Heart left ventricle (tissue), 16 donors: ENCODE results near the gene TMEM43. TPM values are rescaled to one million over a fixed set of nuclear protein-coding genes. Genes with fewer than 3 reads are reported as not detected.

ENCODE experiments used
- ATAC-seq, 4 donors: fragments of 200-7000 bp; cut with Tn5 transposase; one replicate each; pipeline ENCODE4 v1.9.1; 2020 to 2022; ENCODE audit warnings: moderate library complexity in 4 of 4, mild to moderate bottlenecking in 3 of 4, moderate number of reproducible peaks in 1 of 4
- DNase-seq, 5 donors: peaks; one replicate each; pipeline ENCODE4 v3.0.0-alpha.2; 2020
- H3K27ac ChIP-seq, 12 donors: fragments of 200-600 bp; sonication (generic) in 4 of 12; one replicate each; pipeline versions ENCODE4 v1.5.0 to v1.8.0; 2016 to 2022; ENCODE audit warnings: mild to moderate bottlenecking in 2 of 12
- H3K27me3 ChIP-seq, 9 donors: fragments of 200-600 bp; sonication (generic) in 2 of 9; one replicate each; pipeline versions ENCODE4 v1.5.1 to v1.8.0; 2016 to 2022; ENCODE audit warnings: mild to moderate bottlenecking in 3 of 9
- H3K36me3 ChIP-seq, 9 donors: fragments of 200-600 bp; sonication (generic) in 2 of 9; one replicate each; pipeline versions ENCODE4 v1.5.0 to v1.8.0; 2018 to 2022; ENCODE audit warnings: mild to moderate bottlenecking in 2 of 9
- H3K4me1 ChIP-seq, 12 donors: fragments of 200-600 bp; sonication (generic) in 4 of 12; one replicate each; pipeline versions ENCODE4 v1.5.0 to v1.8.0; 2016 to 2022; ENCODE audit warnings: mild to moderate bottlenecking in 3 of 12
- H3K4me3 ChIP-seq, 12 donors: fragments of 200-600 bp; sonication (generic) in 4 of 12; one replicate each; pipeline versions ENCODE4 v1.5.0 to v1.8.0; 2017 to 2022; ENCODE audit warnings: mild to moderate bottlenecking in 9 of 12, moderate library complexity in 4 of 12
- H3K9me3 ChIP-seq, 12 donors: fragments of 200-600 bp; sonication (generic) in 4 of 12; one replicate each; pipeline versions ENCODE4 v1.5.0 to v1.8.0; 2016 to 2022; ENCODE audit warnings: mild to moderate bottlenecking in 1 of 12
- CTCF ChIP-seq, 12 donors: fragments of 200-600 bp; sonication (generic) in 4 of 12; IDR thresholded peaks; one replicate each; pipeline versions ENCODE4 v1.5.0 to v1.8.0; 2018 to 2022; ENCODE audit warnings: antibody characterized with exemption in 12 of 12, mild to moderate bottlenecking in 5 of 12
- POLR2A ChIP-seq, 2 donors: fragments of 450-650 bp; IDR thresholded peaks; one replicate each; pipeline ENCODE4 v1.6.1; 2017; ENCODE audit warnings: antibody characterized with exemption in 2 of 2, mild to moderate bottlenecking in 2 of 2, moderate library complexity in 2 of 2
- WGBS, 4 donors: extraction: QIAGEN DNeasy Blood & Tissue Kit in 2 of 4; methylation state at CpG; one replicate each; pipeline versions ENCODE4 v1.1.5 to v1.1.7; 2013 to 2018; 5-methylcytosine and 5-hydroxymethylcytosine counted together
- intact Hi-C, 10 donors: fragments of 100-400 bp; cut with DNase I; formaldehyde crosslinking; loops; one replicate each; pipeline versions ENCODE4 v1.11.1 to v1.14.2; 2022
- polyA plus RNA-seq, 2 donors: library from polyadenylated mRNA; stranded (reverse); fragments of 200-250 nt; gene quantifications; one replicate each; pipeline ENCODE4 v1.2.3, GENCODE V29; 2013
- total RNA-seq, 9 donors: library from RNA; depleted of rRNA in 2 of 9; stranded (reverse); fragments of >200 nt in 2 of 9; fragmentation: NEBNext Ultra II Directional in 3 of 9; extraction: Animal tissue kit (Norgen Biotek cat#: 25700) in 3 of 9; gene quantifications; one replicate each; pipeline versions ENCODE4 v1.1.0 to v1.2.4, GENCODE V29; 2016 to 2023
- donor health status: ischemic (EF 13 %, LVEDD 7.1; RV severe dilation, severe dysfunction).
- donor health status: healthy with polysubstance abuse.
- donor health status: DM: no; HTN: yes; CAD: no.
- donor health status: DM: no; HTN: no; CAD: no.
- donor health status: ischemic (EF 25% LVEDD 6.9; RV normal size, moderate dysfunction).
- donor health status: ischemic (EF 25% LVEDD 5.7; RV mildly dilated, moderate dysfunction).
- donor health status: healthy.
- donor health status: DM: yes; HTN: yes; CAD: no.
- donor health status: ischemic (EF 35%, LVEDD 5.7; RV mildly dilated, moderate dysfunction).
- donor health status: nonischemic (EF 11% LVEDD 7.7; RV severe dilation, severe dysfunction).
- donor health status: DM: yes; HTN: yes; CAD: no.
- donor health status: PGD.
- donor health status: ischemic (EF 29% LVEDD 5.4; RV normal size, mild dysfunction).
- donor health status: nonischemic (EF 23%, LVEDD 6.1; RV moderate dilation, normal function).

TMEM43 gene
- total and polyA plus RNA-seq, 11 donors, result 26.1 to 150 (median 46.0) TPM

- peaks cover 6 to 24% (median 19%) of the 10 kb centered on the region in 12 donors for H3K4me1 ChIP-seq
- WGBS, 4 donors, result 93 to 98% (median 97%) methylated on average over 10 to 12 of the region's 12 CpGs
- H3K36me3 ChIP-seq, result peaks cover 3 to 83% (median 75%) of the 10 kb centered on the region in 9 donors
- no peak for ATAC-seq
- no peak overlapping the region for H3K27ac ChIP-seq
- no peak overlapping the region for H3K4me3 ChIP-seq
- no peaks in the 10 kb centered on the region for H3K27me3 ChIP-seq
- no peak for DNase-seq
- TF ChIP-seq POLR2A (IDR thresholded peaks at IDR 0.05), result no peak
- no peak for TF ChIP-seq CTCF (IDR thresholded peaks at IDR 0.05)
- intact Hi-C loops, result no loop called here
- no peaks in the 10 kb centered on the region for H3K9me3 ChIP-seq
Measured at GRCh38 chr3:14130707-14131106, 5.9 kb downstream of the TMEM43 start.

- TF ChIP-seq CTCF (IDR thresholded peaks at IDR 0.05) (no peak), POLR2A (IDR thresholded peaks at IDR 0.05) (no peak)
- Histone ChIP-seq H3K27me3 (no peaks in the 10 kb centered on the region), H3K36me3 (peaks cover 3 to 88% (median 79%) of the 10 kb centered on the region in 9 donors), H3K9me3 (no peaks in the 10 kb centered on the region), H3K4me1 (peaks cover 5 to 19% (median 15%) of the 10 kb centered on the region in 12 donors), H3K4me3 (no peak overlapping the region), H3K27ac (no peak overlapping the region)
- ATAC-seq, result no peak
- intact Hi-C loops, result no loop called here
- no peak for DNase-seq
- WGBS, 4 donors, result 69 to 94% (median 83%) methylated on average over 3 to 5 of the region's 5 CpGs
Measured at GRCh38 chr3:14131134-14131533, 6.3 kb downstream of the TMEM43 start.

- no peak overlapping the region for H3K4me3 ChIP-seq
- no peak for DNase-seq
- peaks cover 3 to 96% (median 87%) of the 10 kb centered on the region in 9 donors for H3K36me3 ChIP-seq
- no peaks in the 10 kb centered on the region for H3K27me3 ChIP-seq
- intact Hi-C loops, result no loop called here
- peaks cover 0 to 18% (median 5%) of the 10 kb centered on the region in 12 donors for H3K4me1 ChIP-seq
- ATAC-seq, result no peak
- TF ChIP-seq CTCF (IDR thresholded peaks at IDR 0.05), result no peak
- no peak for TF ChIP-seq POLR2A (IDR thresholded peaks at IDR 0.05)
- 91 to 96% (median 95%) methylated on average over 7 to 8 of the region's 8 CpGs for WGBS, 4 donors
- no peak overlapping the region for H3K27ac ChIP-seq
- H3K9me3 ChIP-seq, result no peaks in the 10 kb centered on the region
Measured at GRCh38 chr3:14132120-14132519, 7.3 kb downstream of the TMEM43 start.

GRCh38 chr3:14132689-14133088 is 7.8 kb downstream of the TMEM43 start:
- DNase-seq (no peak), ATAC-seq (no peak)
- 82 to 96% (median 94%) methylated on average over 1 to 6 of the region's 6 CpGs for WGBS, 4 donors
- Histone ChIP-seq H3K4me1 (peaks cover 0 to 14% (median 3%) of the 10 kb centered on the region in 12 donors), H3K27me3 (no peaks in the 10 kb centered on the region), H3K27ac (no peak overlapping the region), H3K36me3 (peaks cover 3 to 99% (median 90%) of the 10 kb centered on the region in 9 donors), H3K4me3 (no peak overlapping the region), H3K9me3 (no peaks in the 10 kb centered on the region)
- no peak for TF ChIP-seq POLR2A (IDR thresholded peaks at IDR 0.05)
- no peak for TF ChIP-seq CTCF (IDR thresholded peaks at IDR 0.05)
- intact Hi-C loops, result no loop called here
